GM10266 (cell line): ENCODE data around the gene FRAS1.

Experiments
- DNase-seq: peaks from one replicate; pipeline ENCODE4 v3.0.0; 2012; ENCODE audit errors: extremely low spot score
- CTCF ChIP-seq: IDR thresholded peaks from 2 replicates; pipeline ENCODE4 v1.5.1; 2012; ENCODE audit warnings: mild to moderate bottlenecking, low read depth; ENCODE audit not compliant: control insufficient read depth, insufficient read depth; ENCODE audit errors: missing control alignments

The FRAS1 gene

GRCh38 chr4:78226279-78226678 is 169.2 kb downstream of the FRAS1 start:
- no peak for DNase-seq
- no peak for TF ChIP-seq CTCF

GRCh38 chr4:78227411-78228057 is 170.4 kb downstream of the FRAS1 start:
- TF ChIP-seq CTCF = no peak
- DNase-seq = no peak

GRCh38 chr4:78235800-78236199 is 178.7 kb downstream of the FRAS1 start:
- no peak for TF ChIP-seq CTCF
- no peak for DNase-seq

GRCh38 chr4:78237360-78237759 is 180.2 kb downstream of the FRAS1 start:
- no peak for TF ChIP-seq CTCF
- DNase-seq = no peak

- no peak for TF ChIP-seq CTCF
- no peak for DNase-seq
These were observed 184.9 kb downstream of the FRAS1 start for GRCh38 chr4:78242071-78242470.

- TF ChIP-seq CTCF = no peak
These were observed 187.8 kb downstream of the FRAS1 start for GRCh38 chr4:78244705-78245485.

GRCh38 chr4:78247536-78248285 is 190.6 kb downstream of the FRAS1 start:
- TF ChIP-seq CTCF = no peak
- DNase-seq = no peak

More at GRCh38 chr4:78244705-78245485, 187.8 kb downstream of the FRAS1 start:
- no peak for DNase-seq
